Measurements from ENCODE around the gene TMEM45A. TPM values are rescaled to one million over a fixed set of nuclear protein-coding genes. Genes with fewer than 3 reads are reported as not detected.
"Not testable (repeated sequence)": the region's sequence is repeated elsewhere in the genome, so short reads cannot be mapped to it uniquely, and the experiment has no call there.

TMEM45A gene
- total and polyA plus RNA-seq, 7 donors, result 1.5 to 5.4 (median 1.7) TPM

- no peak overlapping the region for H3K27ac ChIP-seq
- no peak for TF ChIP-seq CTCF (IDR thresholded peaks at IDR 0.05)
- DNase-seq (no peak), ATAC-seq (no peak)
- intact Hi-C loops (cut with DNase I), result no loop called here
- 95 to 98% (median 96%) methylated on average over 2 of the region's 2 CpGs for WGBS, 3 donors
- H3K4me3 ChIP-seq, result no peak overlapping the region
- no peaks in the 10 kb centered on the region for H3K27me3 ChIP-seq (ENCODE audit: insufficient read depth in 3 of 3, low read length in 2 of 3)
- H3K9me3 ChIP-seq, result no peaks in the 10 kb centered on the region
- no peaks in the 10 kb centered on the region for H3K36me3 ChIP-seq (ENCODE audit: insufficient read depth in 1 of 2, low read depth in 1 of 2)
- H3K4me1 ChIP-seq, result no peaks in the 10 kb centered on the region
Measured at GRCh38 chr3:100540791-100541334, 48.4 kb downstream of the TMEM45A start.

GRCh38 chr3:100541428-100541827 lies 49.0 kb downstream of the TMEM45A start:
- H3K9me3 ChIP-seq; ATAC-seq; H3K36me3 ChIP-seq (ENCODE audit: insufficient read depth in 1 of 2, low read depth in 1 of 2); H3K4me3 ChIP-seq; H3K27ac ChIP-seq; DNase-seq; intact Hi-C loops (cut with DNase I); H3K27me3 ChIP-seq (ENCODE audit: insufficient read depth in 3 of 3, low read length in 2 of 3); H3K4me1 ChIP-seq: not testable (repeated sequence)
- 94 to 96% (median 96%) methylated on average over 3 of the region's 3 CpGs for WGBS, 3 donors

GRCh38 chr3:100545371-100545770 lies 53.0 kb downstream of the TMEM45A start:
- ATAC-seq (no peak), DNase-seq (no peak)
- 81 to 88% (median 84%) methylated on average over 2 of the region's 2 CpGs for WGBS, 3 donors
- Histone ChIP-seq H3K27me3 (ENCODE audit: insufficient read depth in 3 of 3, low read length in 2 of 3) (no peaks in the 10 kb centered on the region), H3K4me1 (no peaks in the 10 kb centered on the region), H3K4me3 (no peak overlapping the region), H3K27ac (no peak overlapping the region), H3K36me3 (ENCODE audit: insufficient read depth in 1 of 2, low read depth in 1 of 2) (no peaks in the 10 kb centered on the region), H3K9me3 (no peaks in the 10 kb centered on the region)
- intact Hi-C loops (cut with DNase I), result no loop called here
- no peak for TF ChIP-seq CTCF (IDR thresholded peaks at IDR 0.05)

- intact Hi-C loops (cut with DNase I), result no loop called here
- no peak for DNase-seq
- WGBS, 3 donors, result 71% methylated on average over 3 of the region's 3 CpGs
- no peaks in the 10 kb centered on the region for H3K27me3 ChIP-seq (ENCODE audit: insufficient read depth in 3 of 3, low read length in 2 of 3)
- ATAC-seq, result no peak
- H3K27ac ChIP-seq, result no peak overlapping the region
- no peaks in the 10 kb centered on the region for H3K4me1 ChIP-seq
- no peaks in the 10 kb centered on the region for H3K36me3 ChIP-seq (ENCODE audit: insufficient read depth in 1 of 2, low read depth in 1 of 2)
- TF ChIP-seq CTCF (IDR thresholded peaks at IDR 0.05), result no peak
- H3K9me3 ChIP-seq, result no peaks in the 10 kb centered on the region
- no peak overlapping the region for H3K4me3 ChIP-seq
Measured at GRCh38 chr3:100546020-100546744, 53.8 kb downstream of the TMEM45A start.

GRCh38 chr3:100548053-100548452 lies 55.6 kb downstream of the TMEM45A start:
- Histone ChIP-seq H3K4me1 (no peaks in the 10 kb centered on the region), H3K27ac (no peak overlapping the region), H3K36me3 (ENCODE audit: insufficient read depth in 1 of 2, low read depth in 1 of 2) (no peaks in the 10 kb centered on the region), H3K9me3 (no peaks in the 10 kb centered on the region), H3K4me3 (no peak overlapping the region), H3K27me3 (ENCODE audit: insufficient read depth in 3 of 3, low read length in 2 of 3) (no peaks in the 10 kb centered on the region)
- no peak for DNase-seq
- no peak for ATAC-seq
- intact Hi-C loops (cut with DNase I), result no loop called here
- no peak for TF ChIP-seq CTCF (IDR thresholded peaks at IDR 0.05)
- WGBS, 3 donors, result 19 to 29% (median 28%) methylated on average over 2 of the region's 2 CpGs

All from psoas muscle (tissue), 8 donors.